Neural cell (in vitro differentiated cells): ENCODE data around the gene TNFRSF8. TPM values are rescaled to one million over a fixed set of nuclear protein-coding genes. Genes with fewer than 3 reads are reported as not detected.

Experiments
- H2AFZ ChIP-seq: fragments of 200-600, 300-800 bp; sonication (generic), shearing (Covaris generic); 2 replicates; pipeline ENCODE4 v1.6.0; 2014; ENCODE audit warnings: low read depth, mild to moderate bottlenecking, antibody characterized with exemption, low read length, moderate library complexity
- H3F3A ChIP-seq: fragments of 200-600 bp; shearing (Covaris generic); 2 replicates; pipeline ENCODE4 v1.6.1; 2016; ENCODE audit warnings: mild to moderate bottlenecking, moderate library complexity, mixed read lengths, antibody characterized with exemption, low read length; ENCODE audit not compliant: insufficient read depth, poor library complexity, severe bottlenecking
- H3K27ac ChIP-seq: fragments of 200-600, 300-800 bp; sonication (generic), shearing (Covaris generic); 2 replicates; pipeline ENCODE4 v1.5.1; 2014; ENCODE audit warnings: mild to moderate bottlenecking, low read length, moderate library complexity
- H3K27me3 ChIP-seq: fragments of 300-800, 200-600 bp; sonication (generic), shearing (Covaris generic); 2 replicates; pipeline ENCODE4 v1.6.0; 2014; ENCODE audit warnings: mild to moderate bottlenecking, low read depth, low read length, moderate library complexity; ENCODE audit not compliant: insufficient read depth
- H3K36me3 ChIP-seq: fragments of 300-800, 200-600 bp; sonication (generic), shearing (Covaris generic); 2 replicates; pipeline ENCODE4 v1.5.1; 2014; ENCODE audit warnings: mild to moderate bottlenecking, antibody characterized with exemption, low read length, moderate library complexity; ENCODE audit not compliant: insufficient read depth
- H3K4me2 ChIP-seq: fragments of 300-800, 200-600 bp; sonication (generic), shearing (Covaris generic); 2 replicates; pipeline ENCODE4 v1.6.0; 2014; ENCODE audit warnings: mild to moderate bottlenecking, low read length
- H3K4me3 ChIP-seq: fragments of 300-800, 200-600 bp; sonication (generic), shearing (Covaris generic); 2 replicates; pipeline ENCODE4 v1.5.1; 2014; ENCODE audit warnings: mild to moderate bottlenecking, low read length, moderate library complexity
- H3K79me2 ChIP-seq: fragments of 200-600 bp; shearing (Covaris generic); replicated peaks from 2 replicates; pipeline ENCODE4 v1.6.0; 2014; ENCODE audit warnings: mild to moderate bottlenecking, low read length, moderate library complexity; ENCODE audit not compliant: insufficient read depth
- H3K9ac ChIP-seq: fragments of 300-800, 200-600 bp; sonication (generic), shearing (Covaris generic); 2 replicates; pipeline ENCODE4 v1.6.1; 2016; ENCODE audit warnings: mild to moderate bottlenecking, low read length, mixed read lengths
- H3K9me2 ChIP-seq: fragments of 200-600 bp; shearing (Covaris generic); 2 replicates; pipeline ENCODE4 v1.6.1; 2016; ENCODE audit warnings: mild to moderate bottlenecking, low read length, mixed read lengths; ENCODE audit not compliant: insufficient read depth
- H3K9me3 ChIP-seq: fragments of 200-600, 300-800 bp; sonication (generic), shearing (Covaris generic); 2 replicates; pipeline ENCODE4 v1.6.1; 2016; ENCODE audit warnings: mild to moderate bottlenecking, mixed run types, low read length, moderate library complexity, mixed read lengths
- H4K20me1 ChIP-seq: fragments of 200-600 bp; shearing (Covaris generic); 2 replicates; pipeline ENCODE4 v1.6.1; 2016; ENCODE audit warnings: mild to moderate bottlenecking, mixed run types; ENCODE audit not compliant: insufficient read depth
- EP300 ChIP-seq: fragments of 450-650 bp; conservative IDR thresholded peaks from 2 replicates; pipeline ENCODE4 v1.6.1; 2014; ENCODE audit warnings: antibody characterized with exemption, mild to moderate bottlenecking, moderate library complexity; ENCODE audit not compliant: poor library complexity, severe bottlenecking
- EZH2 ChIP-seq: fragments of 200-600, 300-800 bp; shearing (Covaris generic), sonication (generic); IDR thresholded peaks from 2 replicates; pipeline ENCODE4 v1.6.1; 2014; ENCODE audit warnings: antibody characterized with exemption, low read length, borderline replicate concordance, mild to moderate bottlenecking; ENCODE audit not compliant: insufficient read depth, poor library complexity, severe bottlenecking
- MXI1 ChIP-seq: fragments of 450-650 bp; conservative IDR thresholded peaks from 2 replicates; pipeline ENCODE4 v1.6.1; 2014; ENCODE audit warnings: antibody characterized with exemption, mild to moderate bottlenecking; ENCODE audit not compliant: poor library complexity, severe bottlenecking
- POLR2AphosphoS5 ChIP-seq: IDR thresholded peaks from 2 replicates; pipeline ENCODE4 v1.6.1; 2012
- RAD21 ChIP-seq: fragments of 450-650 bp; conservative IDR thresholded peaks from 2 replicates; pipeline ENCODE4 v1.6.1; 2014; ENCODE audit warnings: antibody characterized with exemption, mild to moderate bottlenecking, moderate library complexity
- SMC3 ChIP-seq: fragments of 450-650 bp; conservative IDR thresholded peaks from 2 replicates; pipeline ENCODE4 v1.6.1; 2014; ENCODE audit warnings: antibody characterized with exemption, mild to moderate bottlenecking, moderate library complexity; ENCODE audit not compliant: poor library complexity
- TAF1 ChIP-seq: IDR thresholded peaks from 2 replicates; pipeline ENCODE4 v1.6.1; 2012; ENCODE audit warnings: low read depth
- polyA plus RNA-seq: library from polyadenylated mRNA; depleted of rRNA; stranded (reverse); fragments of >200 nt; gene quantifications from 2 replicates; pipeline ENCODE4 v1.2.3, GENCODE V29; 2014
- TF ChIP-seq, protein P1 (sequence below): fragments of 450-650 bp; IDR thresholded peaks from 2 replicates; pipeline ENCODE4 v1.5.1; 2014; ENCODE audit warnings: antibody characterized with exemption, mild to moderate bottlenecking, moderate library complexity; ENCODE audit not compliant: poor library complexity, severe bottlenecking
- TF ChIP-seq, protein P2 (sequence below): IDR thresholded peaks from 2 replicates; pipeline ENCODE4 v1.6.1; 2012; ENCODE audit warnings: borderline replicate concordance

The TNFRSF8 gene
- polyA plus RNA-seq, 1 donor from 2014 or later = not detected

GRCh38 chr1:12052997-12053686, 10.0 kb upstream of the TNFRSF8 start:
- H3K27ac ChIP-seq = no peak overlapping the region

GRCh38 chr1:12053752-12054548, 9.2 kb upstream of the TNFRSF8 start:
- no peak for TF ChIP-seq SMC3
- Histone ChIP-seq H3K9me3 (no peaks in the 10 kb centered on the region), H3K79me2 (no peaks in the 10 kb centered on the region), H3K36me3 (no peaks in the 10 kb centered on the region), H3K4me3 (no peak overlapping the region), H2AFZ (no peak overlapping the region), H3K27ac (no peak overlapping the region), H3K27me3 (no peaks in the 10 kb centered on the region), H3K9ac (no peak overlapping the region), H3F3A (no peaks in the 10 kb centered on the region), H4K20me1 (no peaks in the 10 kb centered on the region), H3K9me2 (no peaks in the 10 kb centered on the region), H3K4me2 (no peak overlapping the region)

More at GRCh38 chr1:12052997-12053686, 10.0 kb upstream of the TNFRSF8 start:
- H2AFZ ChIP-seq = no peak overlapping the region
- H3F3A ChIP-seq = no peaks in the 10 kb centered on the region
- H3K9me3 ChIP-seq = no peaks in the 10 kb centered on the region
- H3K79me2 ChIP-seq = no peaks in the 10 kb centered on the region
- no peaks in the 10 kb centered on the region for H3K27me3 ChIP-seq
- H3K36me3 ChIP-seq = no peaks in the 10 kb centered on the region
- no peak overlapping the region for H3K9ac ChIP-seq
- no peaks in the 10 kb centered on the region for H4K20me1 ChIP-seq
- TF ChIP-seq SMC3 (no peak), EZH2 (no peak), RAD21 (no peak), POLR2AphosphoS5 (no peak), EP300 (no peak), MXI1 (no peak), TAF1 (no peak)
- TF ChIP-seq, protein P1, sequence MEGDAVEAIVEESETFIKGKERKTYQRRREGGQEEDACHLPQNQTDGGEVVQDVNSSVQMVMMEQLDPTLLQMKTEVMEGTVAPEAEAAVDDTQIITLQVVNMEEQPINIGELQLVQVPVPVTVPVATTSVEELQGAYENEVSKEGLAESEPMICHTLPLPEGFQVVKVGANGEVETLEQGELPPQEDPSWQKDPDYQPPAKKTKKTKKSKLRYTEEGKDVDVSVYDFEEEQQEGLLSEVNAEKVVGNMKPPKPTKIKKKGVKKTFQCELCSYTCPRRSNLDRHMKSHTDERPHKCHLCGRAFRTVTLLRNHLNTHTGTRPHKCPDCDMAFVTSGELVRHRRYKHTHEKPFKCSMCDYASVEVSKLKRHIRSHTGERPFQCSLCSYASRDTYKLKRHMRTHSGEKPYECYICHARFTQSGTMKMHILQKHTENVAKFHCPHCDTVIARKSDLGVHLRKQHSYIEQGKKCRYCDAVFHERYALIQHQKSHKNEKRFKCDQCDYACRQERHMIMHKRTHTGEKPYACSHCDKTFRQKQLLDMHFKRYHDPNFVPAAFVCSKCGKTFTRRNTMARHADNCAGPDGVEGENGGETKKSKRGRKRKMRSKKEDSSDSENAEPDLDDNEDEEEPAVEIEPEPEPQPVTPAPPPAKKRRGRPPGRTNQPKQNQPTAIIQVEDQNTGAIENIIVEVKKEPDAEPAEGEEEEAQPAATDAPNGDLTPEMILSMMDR = no peak
- TF ChIP-seq, protein P2, sequence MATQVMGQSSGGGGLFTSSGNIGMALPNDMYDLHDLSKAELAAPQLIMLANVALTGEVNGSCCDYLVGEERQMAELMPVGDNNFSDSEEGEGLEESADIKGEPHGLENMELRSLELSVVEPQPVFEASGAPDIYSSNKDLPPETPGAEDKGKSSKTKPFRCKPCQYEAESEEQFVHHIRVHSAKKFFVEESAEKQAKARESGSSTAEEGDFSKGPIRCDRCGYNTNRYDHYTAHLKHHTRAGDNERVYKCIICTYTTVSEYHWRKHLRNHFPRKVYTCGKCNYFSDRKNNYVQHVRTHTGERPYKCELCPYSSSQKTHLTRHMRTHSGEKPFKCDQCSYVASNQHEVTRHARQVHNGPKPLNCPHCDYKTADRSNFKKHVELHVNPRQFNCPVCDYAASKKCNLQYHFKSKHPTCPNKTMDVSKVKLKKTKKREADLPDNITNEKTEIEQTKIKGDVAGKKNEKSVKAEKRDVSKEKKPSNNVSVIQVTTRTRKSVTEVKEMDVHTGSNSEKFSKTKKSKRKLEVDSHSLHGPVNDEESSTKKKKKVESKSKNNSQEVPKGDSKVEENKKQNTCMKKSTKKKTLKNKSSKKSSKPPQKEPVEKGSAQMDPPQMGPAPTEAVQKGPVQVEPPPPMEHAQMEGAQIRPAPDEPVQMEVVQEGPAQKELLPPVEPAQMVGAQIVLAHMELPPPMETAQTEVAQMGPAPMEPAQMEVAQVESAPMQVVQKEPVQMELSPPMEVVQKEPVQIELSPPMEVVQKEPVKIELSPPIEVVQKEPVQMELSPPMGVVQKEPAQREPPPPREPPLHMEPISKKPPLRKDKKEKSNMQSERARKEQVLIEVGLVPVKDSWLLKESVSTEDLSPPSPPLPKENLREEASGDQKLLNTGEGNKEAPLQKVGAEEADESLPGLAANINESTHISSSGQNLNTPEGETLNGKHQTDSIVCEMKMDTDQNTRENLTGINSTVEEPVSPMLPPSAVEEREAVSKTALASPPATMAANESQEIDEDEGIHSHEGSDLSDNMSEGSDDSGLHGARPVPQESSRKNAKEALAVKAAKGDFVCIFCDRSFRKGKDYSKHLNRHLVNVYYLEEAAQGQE = no peak
- H3K9me2 ChIP-seq = no peaks in the 10 kb centered on the region
- H3K4me3 ChIP-seq = no peak overlapping the region
- no peak overlapping the region for H3K4me2 ChIP-seq
